NCI-H1092 treated with DMSO at 0.1 percent for 48 hours (cell line): ENCODE data around the gene PIP5K1A.

Source experiments
- DNase-seq: peaks from one replicate; lab custom pipeline; 2025; lab: John Stamatoyannopoulos, UW

The PIP5K1A gene

DNA sequence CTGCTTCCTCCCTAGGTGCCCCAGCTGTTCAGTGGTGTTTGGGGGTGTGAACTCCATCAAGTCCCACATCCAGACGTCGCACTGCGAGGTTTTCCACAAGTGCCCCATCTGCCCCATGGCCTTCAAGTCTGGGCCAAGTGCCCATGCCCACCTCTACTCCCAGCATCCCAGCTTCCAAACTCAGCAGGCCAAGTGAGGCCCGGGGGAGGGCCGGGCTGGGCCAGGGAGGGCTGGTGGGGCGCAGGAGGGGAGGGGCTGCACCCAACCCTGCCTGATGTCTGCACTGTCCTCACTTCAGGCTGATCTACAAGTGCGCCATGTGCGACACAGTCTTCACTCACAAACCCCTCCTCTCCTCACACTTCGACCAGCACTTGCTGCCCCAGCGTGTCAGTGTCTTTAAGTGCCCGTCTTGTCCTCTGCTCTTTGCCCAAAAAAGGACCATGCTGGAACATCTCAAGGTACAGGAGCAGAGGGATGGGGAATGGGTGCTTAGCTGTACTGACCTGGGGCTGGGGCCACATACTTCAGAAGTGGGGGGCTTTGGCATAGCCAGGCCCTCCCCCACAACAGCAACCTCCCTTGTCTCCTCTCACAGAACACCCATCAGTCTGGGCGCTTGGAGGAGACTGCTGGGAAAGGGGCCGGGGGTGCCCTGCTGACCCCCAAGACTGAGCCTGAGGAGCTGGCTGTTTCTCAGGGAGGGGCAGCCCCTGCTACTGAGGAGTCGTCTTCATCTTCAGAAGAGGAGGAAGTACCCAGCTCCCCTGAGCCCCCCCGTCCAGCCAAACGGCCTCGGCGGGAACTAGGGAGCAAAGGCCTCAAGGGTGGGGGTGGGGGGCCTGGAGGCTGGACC is 91.0 kb downstream of the PIP5K1A start:
- DNase-seq = no peak

DNA sequence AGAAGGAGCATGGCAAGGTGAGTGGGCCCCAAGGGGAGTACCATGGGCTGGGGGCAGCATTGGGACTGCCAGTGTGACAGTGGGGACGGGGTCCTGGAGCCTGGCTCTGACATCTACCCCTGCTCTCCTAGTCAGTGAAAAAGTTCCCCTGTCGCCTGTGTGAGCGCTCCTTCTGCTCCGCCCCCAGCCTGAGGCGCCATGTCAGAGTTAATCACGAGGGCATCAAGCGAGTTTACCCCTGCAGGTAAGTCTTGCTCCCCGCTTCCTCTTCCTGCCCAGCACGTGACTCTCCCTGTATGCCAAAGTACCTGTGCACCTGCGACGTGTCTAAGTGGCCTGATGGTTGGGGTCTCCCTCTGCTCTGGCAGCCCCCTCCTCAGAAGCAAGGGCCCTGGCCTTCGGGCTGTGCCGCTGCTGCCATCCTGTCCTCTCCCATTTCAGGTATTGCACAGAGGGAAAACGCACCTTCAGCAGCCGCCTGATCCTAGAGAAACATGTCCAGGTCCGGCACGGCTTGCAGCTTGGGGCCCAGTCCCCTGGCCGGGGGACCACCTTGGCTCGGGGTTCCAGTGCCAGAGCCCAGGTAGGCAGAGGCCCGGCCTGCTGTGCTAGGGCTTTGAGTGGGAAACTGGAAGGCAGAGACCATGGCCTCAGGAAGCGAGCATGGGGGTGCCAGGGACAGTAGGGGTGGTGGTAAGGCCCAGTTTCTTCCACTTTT is 91.8 kb downstream of the PIP5K1A start:
- no peak for DNase-seq

DNA sequence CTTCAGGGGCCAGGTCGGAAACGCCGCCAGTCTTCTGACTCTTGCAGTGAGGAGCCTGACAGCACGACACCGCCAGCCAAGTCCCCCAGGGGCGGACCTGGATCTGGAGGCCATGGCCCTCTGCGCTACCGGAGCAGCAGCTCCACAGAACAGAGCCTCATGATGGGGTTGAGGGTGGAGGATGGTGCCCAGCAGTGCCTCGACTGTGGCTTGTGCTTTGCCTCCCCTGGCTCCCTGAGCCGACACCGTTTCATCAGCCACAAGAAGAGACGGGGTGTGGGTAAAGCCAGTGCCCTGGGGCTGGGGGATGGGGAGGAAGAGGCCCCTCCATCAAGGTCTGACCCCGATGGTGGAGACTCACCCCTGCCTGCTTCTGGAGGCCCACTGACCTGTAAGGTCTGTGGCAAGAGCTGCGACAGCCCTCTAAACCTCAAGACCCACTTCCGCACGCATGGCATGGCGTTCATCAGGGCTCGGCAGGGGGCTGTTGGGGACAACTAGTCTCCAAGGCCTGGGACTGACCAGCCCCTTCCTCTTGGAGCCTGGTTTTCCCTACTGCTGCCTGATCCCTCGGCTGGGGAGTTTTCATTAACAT is 92.5 kb downstream of the PIP5K1A start:
- no peak for DNase-seq

DNA sequence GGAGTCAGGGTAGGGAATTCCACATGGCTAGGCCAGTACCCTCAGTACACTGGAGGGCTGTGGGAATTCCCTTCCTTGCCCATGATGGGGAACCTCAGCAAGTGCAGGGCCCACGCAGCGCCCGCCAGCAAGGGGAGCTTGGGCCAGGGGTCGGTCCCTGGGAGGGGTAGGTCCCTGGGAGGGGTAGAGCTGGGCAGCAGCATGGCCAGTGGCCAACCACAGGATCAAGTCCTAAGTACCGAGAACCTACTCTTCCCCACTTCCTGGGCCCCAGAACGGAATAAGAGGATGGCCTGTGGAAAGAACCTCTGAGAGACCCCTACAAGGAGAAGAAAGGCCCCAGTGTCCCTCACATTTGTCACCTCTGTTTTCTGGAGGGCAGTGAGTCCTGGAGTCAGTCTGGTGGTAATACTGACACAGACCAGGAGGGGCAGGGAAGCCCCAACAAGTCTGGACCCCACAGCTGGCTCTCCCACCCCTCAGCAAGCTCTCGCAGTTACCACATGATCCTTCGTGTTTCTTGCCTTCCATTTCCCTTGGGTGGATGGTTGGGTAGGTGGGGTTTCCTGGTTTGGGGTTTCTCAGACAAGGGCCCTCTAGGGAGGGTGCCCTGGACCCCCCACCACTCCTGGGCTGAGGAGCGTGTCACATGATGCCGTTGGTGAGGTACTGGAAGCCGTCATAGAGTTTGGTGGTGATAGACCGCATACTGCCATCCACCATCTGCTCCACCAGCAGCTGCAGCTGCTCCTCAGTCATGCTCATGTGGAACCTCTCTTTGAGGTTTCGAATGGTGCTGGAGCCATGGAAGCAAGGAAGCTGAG is 94.1 kb downstream of the PIP5K1A start:
- DNase-seq = no peak

DNA sequence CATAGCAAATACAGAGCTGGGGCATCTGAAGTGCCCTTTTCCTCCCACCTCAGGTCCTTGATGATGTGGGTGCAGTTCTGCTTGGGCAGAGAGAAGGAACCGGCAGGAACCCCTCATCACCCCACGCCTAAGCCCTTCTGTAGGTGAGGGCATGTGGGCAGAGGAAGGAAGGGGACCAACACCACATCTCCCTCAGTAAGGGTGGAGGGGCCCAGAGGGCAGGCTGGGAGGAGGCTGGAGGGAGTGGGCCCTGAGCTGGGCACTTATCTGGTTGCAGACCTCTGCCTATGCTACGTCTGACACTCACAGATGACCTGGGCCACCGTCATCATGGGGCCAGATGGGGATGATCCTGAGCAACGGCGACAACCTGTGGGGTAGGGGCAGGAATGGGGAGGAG is 94.7 kb downstream of the PIP5K1A start:
- DNase-seq = no peak

DNA sequence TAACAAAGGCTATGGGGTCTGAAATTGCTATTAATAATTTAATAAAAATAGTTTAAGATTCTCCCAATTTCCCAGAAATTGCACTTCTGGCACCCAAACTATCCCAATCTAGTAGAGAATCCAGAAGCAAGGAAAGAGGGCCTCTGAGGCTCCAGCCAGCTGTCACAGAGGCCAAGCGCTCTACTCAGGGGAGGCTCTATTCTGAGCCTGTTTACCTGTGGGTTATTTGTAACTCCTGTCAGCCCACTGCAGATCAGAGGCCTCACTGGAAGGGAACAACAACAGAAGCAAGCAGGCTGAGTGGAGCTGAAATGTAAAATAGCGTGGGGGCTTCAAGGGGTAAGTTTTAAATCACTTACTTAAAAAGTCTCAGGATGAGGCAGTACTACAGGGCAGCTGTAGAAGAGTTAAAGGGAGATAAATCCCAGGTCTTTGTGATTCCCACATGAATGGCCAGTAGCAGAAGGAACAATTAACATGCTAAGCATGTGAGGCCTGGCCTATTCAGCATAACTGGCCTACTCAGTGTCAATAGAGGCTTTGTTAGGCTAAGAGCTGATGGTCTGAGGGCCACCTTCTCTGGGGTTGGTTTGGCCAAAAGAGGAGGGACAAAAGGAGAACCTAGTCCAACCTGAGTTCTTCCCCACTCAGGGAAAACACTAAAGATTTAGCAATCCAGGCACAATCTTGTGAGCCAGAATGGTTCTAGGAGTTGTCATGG is 96.5 kb downstream of the PIP5K1A start:
- DNase-seq = no peak
